ENCODE data around the gene EEF1AKMT3.
A peak's percentile ranks its signal among the peaks of the same experiment; 100 is the strongest.

The EEF1AKMT3 gene

GRCh38 chr12:57741413-57741789 is 31.0 kb upstream of the EEF1AKMT3 start:
- in situ Hi-C loops (cut with HindIII; ENCODE audit: low pct_ligation_motif_present, low sequenced_read_pairs) = no loop called here
- Histone ChIP-seq H3K36me3 (replicated peaks) (peaks cover 2% of the 10 kb centered on the region), H3K4me3 (ENCODE audit: low read depth, low read length) (no peak overlapping the region), H3K27me3 (replicated peaks) (peaks cover 40% of the 10 kb centered on the region), H3K27ac (no peak overlapping the region)
- no peak for DNase-seq
- no peak for TF ChIP-seq CTCF (IDR thresholded peaks at IDR 0.05; ENCODE audit: low read depth, low read length, missing control alignments)

- in situ Hi-C loops (cut with HindIII; ENCODE audit: low pct_ligation_motif_present, low sequenced_read_pairs) = no loop called here
- Histone ChIP-seq H3K27me3 (replicated peaks) (peaks cover 35% of the 10 kb centered on the region), H3K27ac (no peak overlapping the region), H3K4me3 (ENCODE audit: low read depth, low read length) (no peak overlapping the region), H3K36me3 (replicated peaks) (peaks cover 8% of the 10 kb centered on the region)
- DNase-seq = no peak
- peak; percentile 26 for TF ChIP-seq CTCF (IDR thresholded peaks at IDR 0.05; ENCODE audit: low read depth, low read length, missing control alignments)
These were observed 30.3 kb upstream of the EEF1AKMT3 start for GRCh38 chr12:57741844-57742738.

- no peak for TF ChIP-seq CTCF (IDR thresholded peaks at IDR 0.05; ENCODE audit: low read depth, low read length, missing control alignments)
These were observed 28.6 kb upstream of the EEF1AKMT3 start for GRCh38 chr12:57743769-57744168.

GRCh38 chr12:57744194-57744776 is 28.1 kb upstream of the EEF1AKMT3 start:
- Histone ChIP-seq H3K4me3 (ENCODE audit: low read depth, low read length) (peak overlapping the region; percentile 84), H3K36me3 (replicated peaks) (peaks cover 22% of the 10 kb centered on the region), H3K27me3 (replicated peaks) (peaks cover 18% of the 10 kb centered on the region), H3K27ac (peak overlapping the region; percentile 99)
- in situ Hi-C loops (cut with HindIII; ENCODE audit: low pct_ligation_motif_present, low sequenced_read_pairs) = no loop called here
- DNase-seq = peak; percentile 76
- no peak for TF ChIP-seq CTCF (IDR thresholded peaks at IDR 0.05; ENCODE audit: low read depth, low read length, missing control alignments)

More at GRCh38 chr12:57743769-57744168, 28.6 kb upstream of the EEF1AKMT3 start:
- no peak for DNase-seq
- in situ Hi-C loops (cut with HindIII; ENCODE audit: low pct_ligation_motif_present, low sequenced_read_pairs) = no loop called here
- Histone ChIP-seq H3K27me3 (replicated peaks) (peaks cover 22% of the 10 kb centered on the region), H3K4me3 (ENCODE audit: low read depth, low read length) (no peak overlapping the region), H3K36me3 (replicated peaks) (peaks cover 18% of the 10 kb centered on the region), H3K27ac (no peak overlapping the region)

GRCh38 chr12:57744777-57745484 is 27.5 kb upstream of the EEF1AKMT3 start, which contains the start of gene TSPAN31:
TSPAN31 (plus strand) TSS chr12:57745039; CDS start chr12:57745155, 116 bp downstream.
- Histone ChIP-seq H3K27me3 (replicated peaks) (peaks cover 11% of the 10 kb centered on the region), H3K4me3 (ENCODE audit: low read depth, low read length) (peak within 1 kb of the TSS; percentile 84), H3K27ac (peak within 1 kb of the TSS; percentile 99), H3K36me3 (replicated peaks) (peaks cover 26% of the 10 kb centered on the region)
- TF ChIP-seq CTCF (IDR thresholded peaks at IDR 0.05; ENCODE audit: low read depth, low read length, missing control alignments) = no peak
- in situ Hi-C loops (cut with HindIII; ENCODE audit: low pct_ligation_motif_present, low sequenced_read_pairs) = no loop called here
- peak; percentile 99 for DNase-seq

Measured in brain microvascular endothelial cell (primary cell).